ENCODE measurements around the gene KISS1.

KISS1 gene

GRCh38 chr1:204143276-204144041, 52.8 kb downstream of the KISS1 start:
- DNase-seq (ENCODE audit: low read depth, low spot score): no peak
- no peak overlapping the region for H3K27ac ChIP-seq

DNA sequence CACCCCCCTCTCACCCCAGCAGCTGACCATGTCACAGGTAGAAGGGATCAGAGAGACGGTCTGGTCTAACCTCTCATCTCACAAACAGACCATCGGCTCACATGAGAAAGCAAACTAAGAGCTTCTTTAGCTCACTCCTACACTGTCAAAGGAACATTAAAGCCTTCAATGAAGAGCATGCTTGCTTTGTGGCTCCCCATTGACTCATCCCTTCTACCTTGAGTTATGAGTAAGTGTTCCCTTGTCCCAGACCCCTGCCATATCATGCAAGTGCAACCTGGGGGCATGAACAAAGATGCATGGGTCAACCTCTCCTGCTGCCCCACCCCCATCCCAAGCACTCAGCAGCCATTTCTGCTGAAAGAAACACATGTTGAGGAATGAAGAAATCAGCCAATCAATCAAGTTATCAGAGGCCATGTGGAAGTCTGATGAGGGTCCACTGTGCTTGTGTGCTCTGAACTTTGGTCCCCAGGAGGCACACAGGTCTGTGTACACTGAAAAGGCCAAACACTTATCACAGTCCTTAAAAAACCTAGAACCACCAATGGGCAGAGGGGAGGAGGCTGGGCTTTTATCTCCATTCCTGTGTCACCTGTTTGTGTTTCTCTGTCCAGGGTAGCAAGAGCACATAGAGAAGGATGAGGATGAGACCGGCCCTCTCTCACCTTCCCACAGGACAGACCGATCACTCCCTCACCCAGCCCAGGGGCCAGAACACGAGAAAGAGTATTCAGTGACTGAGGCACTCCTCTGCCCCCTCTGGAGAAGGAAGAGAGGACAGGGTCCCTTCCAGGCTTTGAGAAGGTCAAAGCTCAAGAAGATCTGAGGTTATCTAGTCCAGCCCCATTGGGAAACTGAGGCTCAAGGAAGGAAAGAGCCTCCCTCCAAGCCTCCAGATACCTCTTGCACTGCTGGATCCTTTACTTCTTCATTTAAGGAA, 54.0 kb downstream of the KISS1 start:
- H3K27ac ChIP-seq: no peak overlapping the region
- DNase-seq (ENCODE audit: low read depth, low spot score): no peak

GRCh38 chr1:204141131-204141530, 55.2 kb downstream of the KISS1 start:
- no peak overlapping the region for H3K27ac ChIP-seq
- DNase-seq (ENCODE audit: low read depth, low spot score): no peak

Data from epithelial cell of prostate (primary cell).